ENCODE results near the gene SNX25.

GRCh38 chr4:185203486-185204237 lies 5.7 kb upstream of the SNX25 start, which contains the start of gene CFAP97:
- TF ChIP-seq NFIC (IDR thresholded peaks at IDR 0.05; ENCODE audit: low read length), result no peak
- TF ChIP-seq KIAA2018 (CRISPR knock-in tag; IDR thresholded peaks at IDR 0.05; ENCODE audit: borderline replicate concordance), result no peak
- no peak; the same call in 1 of the 2 replicates for TF ChIP-seq ZNF782 (CRISPR knock-in tag; IDR thresholded peaks at IDR 0.05; ENCODE audit: borderline replicate concordance)
- no peak for TF ChIP-seq IRF1 (CRISPR knock-in tag; IDR thresholded peaks at IDR 0.05; ENCODE audit: low read depth)
